ENCODE measurements around the gene CACNG8.
A peak's percentile ranks its signal among the peaks of the same experiment; 100 is the strongest.

CACNG8 gene

DNA sequence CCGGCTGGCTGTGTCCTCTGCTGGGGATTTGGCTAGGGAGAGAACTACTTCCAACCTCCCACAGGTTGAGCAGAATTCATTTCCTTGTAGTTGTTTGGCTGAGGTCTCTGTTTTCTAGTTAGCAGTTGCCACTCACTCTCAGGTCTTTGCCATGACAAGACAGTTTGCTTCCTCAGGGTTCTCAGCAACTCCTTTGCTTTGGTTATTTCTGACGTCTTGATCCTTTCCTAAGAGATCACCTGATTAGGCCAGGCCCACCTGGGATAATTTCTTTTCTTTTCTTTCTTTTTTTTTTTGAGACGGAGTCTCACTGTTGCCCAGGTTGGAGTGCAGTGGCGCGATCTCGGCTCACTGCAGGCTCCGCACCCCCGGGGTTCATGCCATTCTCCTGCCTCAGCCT, 9.4 kb upstream of the CACNG8 start:
- CTCF ChIA-PET: no interaction called here
- Mint-ChIP-seq H3K4me3 (no peak overlapping the region), H3K36me3 (no peaks in the 10 kb centered on the region), H3K27ac (no peak overlapping the region), H3K4me1 (no peaks in the 10 kb centered on the region), H3K27me3 (peaks cover 18% of the 10 kb centered on the region), H3K9me3 (no peaks in the 10 kb centered on the region)
- DNase-seq: no peak

DNA sequence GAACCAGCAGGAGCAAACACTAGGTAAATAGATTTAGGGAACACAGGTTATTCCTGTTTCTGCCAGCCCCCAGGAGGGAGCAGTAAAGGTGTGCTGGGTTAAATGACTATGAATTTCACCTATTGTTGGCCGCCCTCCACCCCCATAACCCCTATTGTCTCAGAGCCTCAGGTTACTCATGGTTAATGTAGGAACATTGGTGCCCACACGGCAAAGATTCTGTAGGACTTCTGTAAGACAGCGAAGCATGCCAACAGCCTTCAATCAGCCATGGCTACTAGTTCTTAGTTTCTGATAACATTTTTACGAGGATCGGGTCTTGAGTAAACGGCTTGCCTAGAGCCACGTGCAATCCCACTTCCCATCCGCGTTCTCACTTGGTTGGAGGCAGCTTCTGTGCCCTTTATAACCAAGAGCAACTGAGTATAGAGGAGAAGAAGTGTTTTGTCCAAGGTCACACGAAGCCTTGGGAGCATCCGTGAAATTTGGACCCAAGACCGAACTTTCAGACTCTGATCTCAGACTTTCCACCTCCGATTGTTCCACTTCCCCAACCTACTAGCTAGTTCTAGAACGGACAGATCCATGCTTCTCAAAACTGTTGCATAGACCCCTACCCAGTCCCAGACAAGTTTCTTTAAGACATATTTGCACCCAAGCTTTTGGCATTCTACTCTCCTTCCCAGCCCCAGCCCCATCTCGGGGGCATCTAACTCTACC, 5.1 kb upstream of the CACNG8 start:
- Mint-ChIP-seq H3K4me3 (no peak overlapping the region), H3K36me3 (no peaks in the 10 kb centered on the region), H3K4me1 (peaks cover 2% of the 10 kb centered on the region), H3K9me3 (no peaks in the 10 kb centered on the region), H3K27me3 (peaks cover 59% of the 10 kb centered on the region), H3K27ac (no peak overlapping the region)
- CTCF ChIA-PET: no interaction called here
- no peak for DNase-seq

- CTCF ChIA-PET: no interaction called here
- H3K27me3 Mint-ChIP-seq: peaks cover 65% of the 10 kb centered on the region
- H3K27ac Mint-ChIP-seq: no peak overlapping the region
- H3K9me3 Mint-ChIP-seq: no peaks in the 10 kb centered on the region
- H3K36me3 Mint-ChIP-seq: no peaks in the 10 kb centered on the region
- H3K4me3 Mint-ChIP-seq: no peak overlapping the region
- peaks cover 2% of the 10 kb centered on the region for H3K4me1 Mint-ChIP-seq
- DNase-seq: no peak
Measured at GRCh38 chr19:53958168-53958571, 4.6 kb upstream of the CACNG8 start.

DNA sequence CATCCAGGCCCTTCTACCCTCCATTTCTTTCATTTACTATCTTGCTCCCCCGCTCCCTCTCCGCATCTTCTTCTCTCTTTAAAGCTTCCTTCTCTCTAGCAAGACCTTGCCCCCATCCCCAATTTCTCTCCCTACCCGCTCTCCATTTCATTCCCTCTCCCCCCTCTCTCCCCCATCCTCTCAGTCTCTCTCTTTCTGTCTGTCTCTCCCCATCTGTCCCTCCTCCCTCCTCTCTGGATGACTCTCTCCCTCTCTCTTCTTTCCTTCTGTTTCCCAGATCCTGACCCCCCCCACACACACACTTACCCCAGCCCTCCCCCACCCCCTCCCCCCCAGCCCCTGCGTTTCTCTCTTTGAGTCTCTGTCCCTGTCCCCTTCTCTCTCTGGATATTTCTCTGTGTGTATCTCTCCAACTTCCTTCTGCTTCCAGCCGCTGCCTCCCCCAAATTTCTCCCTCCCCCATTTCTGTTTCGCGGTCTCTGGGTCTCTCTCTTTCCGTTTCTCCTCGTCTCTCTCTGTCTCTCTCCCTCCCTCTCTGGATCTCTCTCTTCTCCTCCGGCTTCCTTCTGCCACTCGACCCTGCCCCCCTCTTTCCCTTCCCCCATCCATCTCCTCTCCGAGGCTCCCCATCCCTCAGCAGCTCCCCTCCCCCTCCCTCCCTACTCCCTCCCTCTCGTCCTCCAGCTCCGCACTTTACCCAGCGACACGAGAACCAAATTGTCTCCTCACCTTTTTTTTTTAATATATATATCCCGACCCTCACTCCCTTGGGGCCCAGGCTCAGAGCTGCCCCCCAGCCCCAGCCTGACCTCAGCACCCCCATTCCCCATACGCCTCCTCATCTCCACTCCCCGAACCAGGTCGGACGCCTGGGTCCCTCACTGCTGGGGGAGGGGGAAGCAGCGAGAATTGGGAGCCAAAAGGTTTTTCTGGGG, 3.6 kb upstream of the CACNG8 start:
- no peaks in the 10 kb centered on the region for H3K9me3 Mint-ChIP-seq
- H3K27me3 Mint-ChIP-seq: peaks cover 74% of the 10 kb centered on the region
- no peaks in the 10 kb centered on the region for H3K36me3 Mint-ChIP-seq
- CTCF ChIA-PET: no interaction called here
- H3K27ac Mint-ChIP-seq: no peak overlapping the region
- no peak for DNase-seq
- H3K4me1 Mint-ChIP-seq: peaks cover 2% of the 10 kb centered on the region
- no peak overlapping the region for H3K4me3 Mint-ChIP-seq

- CTCF ChIA-PET: no interaction called here
- H3K27ac Mint-ChIP-seq: no peak overlapping the region
- H3K27me3 Mint-ChIP-seq: peaks cover 85% of the 10 kb centered on the region
- H3K9me3 Mint-ChIP-seq: no peaks in the 10 kb centered on the region
- H3K4me1 Mint-ChIP-seq: peaks cover 2% of the 10 kb centered on the region
- no peak for DNase-seq
- no peaks in the 10 kb centered on the region for H3K36me3 Mint-ChIP-seq
- no peak overlapping the region for H3K4me3 Mint-ChIP-seq
Measured at GRCh38 chr19:53960187-53960586, 2.5 kb upstream of the CACNG8 start.

DNA sequence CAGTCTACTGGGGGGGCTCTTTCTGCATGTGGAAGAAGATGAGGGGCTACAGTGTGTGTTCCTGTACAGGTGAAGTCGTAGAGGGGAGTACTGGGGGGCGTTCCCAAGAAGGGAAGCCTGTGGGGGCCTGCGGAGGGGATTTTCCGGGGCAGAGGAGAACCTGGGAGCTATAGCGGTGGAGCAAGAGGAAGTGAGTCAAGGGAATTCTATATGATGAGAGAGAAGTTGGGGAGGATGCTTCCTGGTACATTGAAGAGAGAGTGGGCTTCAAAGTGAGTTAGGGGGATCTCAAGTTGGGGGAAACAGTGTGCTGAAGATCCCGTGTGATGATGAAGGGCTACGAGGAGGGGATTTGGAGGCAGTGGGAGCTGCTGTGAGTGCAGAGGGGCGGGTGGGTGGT, 1.9 kb upstream of the CACNG8 start:
- Mint-ChIP-seq H3K9me3 (no peaks in the 10 kb centered on the region), H3K36me3 (no peaks in the 10 kb centered on the region), H3K27me3 (peaks cover 91% of the 10 kb centered on the region), H3K4me1 (peaks cover 2% of the 10 kb centered on the region), H3K4me3 (no peak overlapping the region), H3K27ac (no peak overlapping the region)
- DNase-seq: no peak
- CTCF ChIA-PET: no interaction called here

- DNase-seq: no peak
- Mint-ChIP-seq H3K36me3 (no peaks in the 10 kb centered on the region), H3K4me3 (no peak overlapping the region), H3K27me3 (peaks cover 90% of the 10 kb centered on the region), H3K9me3 (no peaks in the 10 kb centered on the region), H3K27ac (no peak overlapping the region), H3K4me1 (peaks cover 2% of the 10 kb centered on the region)
- CTCF ChIA-PET: no interaction called here
Measured at GRCh38 chr19:53961523-53962356, 997 bp upstream of the CACNG8 start.

GRCh38 chr19:53965091-53965490, 2.4 kb downstream of the CACNG8 start:
- Mint-ChIP-seq H3K9me3 (no peaks in the 10 kb centered on the region), H3K27me3 (peaks cover 60% of the 10 kb centered on the region), H3K27ac (no peak overlapping the region), H3K4me3 (no peak overlapping the region), H3K36me3 (no peaks in the 10 kb centered on the region), H3K4me1 (no peaks in the 10 kb centered on the region)
- DNase-seq: no peak
- CTCF ChIA-PET: no interaction called here

DNA sequence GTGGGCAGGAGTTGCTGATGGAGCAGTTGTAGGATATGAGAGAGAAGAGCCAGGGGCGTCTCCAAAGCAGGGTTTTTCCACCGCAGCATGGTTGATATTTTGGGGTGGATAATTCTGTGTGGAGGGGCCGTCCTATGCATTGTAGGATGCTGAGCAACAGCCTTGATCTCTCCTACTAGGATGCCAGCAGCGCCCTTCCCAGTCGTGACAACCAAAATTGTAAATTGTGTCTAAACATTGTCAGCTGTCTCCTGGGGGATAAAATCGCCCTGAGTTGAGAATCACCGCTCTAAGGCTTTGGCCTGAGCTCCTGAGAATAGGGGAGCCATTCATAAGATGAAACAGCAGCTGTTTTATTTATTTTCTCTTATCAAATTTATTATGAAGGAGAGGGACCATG, 4.2 kb downstream of the CACNG8 start:
- CTCF ChIA-PET: no interaction called here

GRCh38 chr19:53969366-53969765, 6.6 kb downstream of the CACNG8 start:
- H3K4me3 Mint-ChIP-seq: no peak overlapping the region
- no peak for DNase-seq
- H3K9me3 Mint-ChIP-seq: no peaks in the 10 kb centered on the region
- no peaks in the 10 kb centered on the region for H3K36me3 Mint-ChIP-seq
- CTCF ChIA-PET: no interaction called here
- peaks cover 38% of the 10 kb centered on the region for H3K27me3 Mint-ChIP-seq
- H3K4me1 Mint-ChIP-seq: no peaks in the 10 kb centered on the region
- no peak overlapping the region for H3K27ac Mint-ChIP-seq

More for the DNA sequence above, 4.2 kb downstream of the CACNG8 start:
- Mint-ChIP-seq H3K27me3 (peaks cover 47% of the 10 kb centered on the region), H3K4me1 (no peaks in the 10 kb centered on the region), H3K4me3 (no peak overlapping the region), H3K36me3 (no peaks in the 10 kb centered on the region), H3K27ac (no peak overlapping the region), H3K9me3 (no peaks in the 10 kb centered on the region)
- no peak for DNase-seq

DNA sequence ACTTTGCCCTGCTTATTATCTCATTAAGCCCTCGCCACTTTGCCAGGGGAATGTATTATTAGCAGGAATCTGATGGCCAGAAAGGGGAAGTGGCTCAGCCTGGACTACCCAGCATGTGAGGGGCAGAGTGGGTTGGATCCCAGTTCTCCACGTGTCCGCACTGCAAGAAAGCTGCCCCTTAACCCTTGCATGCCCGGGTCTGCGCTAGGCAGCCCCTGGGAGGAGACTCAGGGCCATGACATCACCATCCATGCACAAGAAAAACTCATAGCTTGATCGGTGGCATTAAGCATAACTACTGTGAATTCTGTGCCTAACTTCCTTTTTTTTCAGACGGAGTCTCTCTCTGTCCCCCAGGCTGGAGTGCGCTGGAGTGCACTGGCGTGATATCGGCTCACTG, 8.9 kb downstream of the CACNG8 start:
- H3K36me3 Mint-ChIP-seq: no peaks in the 10 kb centered on the region
- CTCF ChIA-PET: no interaction called here
- H3K27me3 Mint-ChIP-seq: peaks cover 23% of the 10 kb centered on the region
- no peaks in the 10 kb centered on the region for H3K4me1 Mint-ChIP-seq
- no peak for DNase-seq
- no peaks in the 10 kb centered on the region for H3K9me3 Mint-ChIP-seq
- no peak overlapping the region for H3K27ac Mint-ChIP-seq
- no peak overlapping the region for H3K4me3 Mint-ChIP-seq

DNA sequence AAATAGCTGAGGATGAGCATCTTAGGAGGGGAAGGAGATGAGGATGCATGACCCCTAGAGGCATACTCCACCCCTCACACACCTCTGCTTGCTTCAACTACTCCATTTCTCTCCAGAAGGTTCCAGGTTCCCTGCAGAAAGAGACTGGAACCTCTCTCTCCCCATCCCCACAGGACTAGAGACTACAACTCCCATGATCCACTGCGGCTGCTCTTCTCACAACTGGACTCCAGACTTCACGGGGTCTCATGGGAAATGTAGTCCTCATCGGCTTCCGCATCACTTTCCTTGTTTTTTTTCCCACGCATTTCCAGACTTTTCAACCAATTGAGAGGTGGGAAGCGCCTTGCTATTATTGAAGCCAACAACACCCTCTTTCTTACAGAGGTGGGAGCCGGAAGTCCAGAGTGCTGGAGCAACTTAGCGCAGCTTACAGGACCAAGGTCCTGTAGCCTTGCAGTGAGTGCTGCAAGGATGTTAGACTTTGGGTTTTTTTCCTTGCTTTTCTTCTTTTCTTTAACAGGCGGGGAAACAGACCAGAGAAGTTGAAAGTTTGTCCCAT, 14.8 kb downstream of the CACNG8 start:
- peaks cover 64% of the 10 kb centered on the region for H3K27me3 Mint-ChIP-seq
- DNase-seq: peak; percentile 74
- peaks cover 15% of the 10 kb centered on the region for H3K9me3 Mint-ChIP-seq
- peak overlapping the region; percentile 48 for H3K4me3 Mint-ChIP-seq
- peak overlapping the region; percentile 67 for H3K27ac Mint-ChIP-seq
- peaks cover 18% of the 10 kb centered on the region for H3K36me3 Mint-ChIP-seq
- CTCF ChIA-PET: interaction anchor here (1.1 kb wide), 1 partner anchor 46 kb away, joined by 4 read pairs; no protein-coding TSS in a partner anchor
- peaks cover 29% of the 10 kb centered on the region for H3K4me1 Mint-ChIP-seq

GRCh38 chr19:53977991-53978731, 15.4 kb downstream of the CACNG8 start:
- peaks cover 18% of the 10 kb centered on the region for H3K36me3 Mint-ChIP-seq
- H3K27ac Mint-ChIP-seq: no peak overlapping the region
- H3K4me1 Mint-ChIP-seq: peaks cover 29% of the 10 kb centered on the region
- H3K4me3 Mint-ChIP-seq: peak overlapping the region; percentile 48
- H3K9me3 Mint-ChIP-seq: peaks cover 15% of the 10 kb centered on the region
- peak; percentile 28 for DNase-seq
- peaks cover 57% of the 10 kb centered on the region for H3K27me3 Mint-ChIP-seq
- CTCF ChIA-PET: no interaction called here
